LHCN-M2 (cell line): ENCODE data around the gene ULK4. TPM values are rescaled to one million over a fixed set of nuclear protein-coding genes. Genes with fewer than 3 reads are reported as not detected.

ENCODE experiments used
- DNase-seq: peaks from one replicate; pipeline ENCODE4 v3.0.0-alpha.2; 2012; ENCODE audit warnings: low read depth
- total RNA-seq: library from RNA; depleted of rRNA; stranded (reverse); fragments of >200 nt; gene quantifications from 2 replicates; pipeline ENCODE4 v1.2.3, GENCODE V29; 2014

Gene ULK4
- total RNA-seq, 1 experiment from 2014 or later, result 7.0 TPM

- no peak for DNase-seq
These were observed 597.2 kb downstream of the ULK4 start for GRCh38 chr3:41364736-41365135.

- DNase-seq, result no peak
These were observed 597.9 kb downstream of the ULK4 start for GRCh38 chr3:41363830-41364523.

- DNase-seq, result no peak
These were observed 599.0 kb downstream of the ULK4 start for GRCh38 chr3:41362638-41363559.

- no peak for DNase-seq
These were observed 604.6 kb downstream of the ULK4 start for GRCh38 chr3:41357271-41357670.

DNA sequence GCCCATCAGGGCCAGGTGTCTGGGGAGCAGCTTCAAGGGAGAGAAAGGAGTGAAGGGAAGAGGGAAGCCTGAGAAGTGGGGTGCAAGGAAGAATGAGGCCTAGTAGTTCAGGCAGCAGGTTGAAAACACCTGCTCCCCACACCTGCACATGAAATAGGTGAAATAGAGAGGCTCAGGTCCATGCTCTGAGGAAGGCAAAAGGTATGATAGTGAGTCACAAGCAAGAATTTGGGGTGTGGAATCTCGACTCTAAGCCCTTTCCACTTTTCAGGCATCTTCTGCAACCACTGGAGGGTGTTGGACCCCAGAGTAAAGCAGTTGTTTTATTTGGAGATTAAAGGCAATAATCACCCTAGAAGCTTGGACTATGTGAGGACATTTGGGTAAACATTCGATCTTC is 605.1 kb downstream of the ULK4 start:
- no peak for DNase-seq

- DNase-seq, result no peak
These were observed 609.4 kb downstream of the ULK4 start for GRCh38 chr3:41352510-41352909.

DNA sequence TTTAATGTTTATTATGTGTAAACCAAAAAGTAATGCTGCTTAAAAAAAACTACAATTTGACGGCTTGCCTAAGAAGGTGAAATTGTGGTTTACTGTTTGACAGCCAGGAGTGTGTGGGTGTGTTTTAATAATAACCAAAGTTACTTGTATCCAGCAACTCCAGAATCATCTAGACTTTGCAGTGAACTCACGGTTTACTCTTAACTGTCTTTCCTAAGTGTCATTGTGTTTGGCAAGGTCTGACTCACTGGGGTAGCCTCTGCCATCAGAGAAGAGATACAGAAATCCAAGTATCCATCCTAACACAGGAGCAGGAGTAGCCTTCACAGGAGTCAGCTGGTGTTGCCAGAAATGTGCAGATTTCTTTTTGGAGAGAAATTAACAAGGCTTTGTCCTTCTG is 611.5 kb downstream of the ULK4 start:
- DNase-seq, result peak; percentile 31

- DNase-seq, result no peak
These were observed 613.5 kb downstream of the ULK4 start for GRCh38 chr3:41348401-41348800.

GRCh38 chr3:41346698-41347270 is 615.1 kb downstream of the ULK4 start:
- no peak for DNase-seq

- no peak for DNase-seq
These were observed 616.1 kb downstream of the ULK4 start for GRCh38 chr3:41345788-41346187.

DNA sequence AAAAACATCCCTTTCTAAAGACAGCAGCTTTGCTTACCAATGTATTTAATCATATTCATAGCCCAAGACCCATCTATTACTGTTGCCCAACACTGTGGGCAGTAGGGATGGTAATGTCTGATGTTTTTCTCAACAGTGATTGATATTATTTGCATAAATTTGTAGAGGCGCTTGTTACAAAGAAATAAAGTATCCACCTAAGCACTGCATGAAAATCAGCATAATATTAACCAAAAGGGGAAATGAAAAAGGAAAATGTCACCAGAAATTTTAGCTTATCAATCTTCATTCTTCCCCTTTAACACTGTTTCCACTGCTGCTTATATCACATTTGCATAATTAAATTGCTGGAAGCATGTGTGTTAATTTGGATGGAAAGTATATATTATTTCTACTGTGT is 622.1 kb downstream of the ULK4 start:
- no peak for DNase-seq

- DNase-seq, result peak; percentile 45
These were observed 623.6 kb downstream of the ULK4 start for GRCh38 chr3:41338276-41338675.

DNA sequence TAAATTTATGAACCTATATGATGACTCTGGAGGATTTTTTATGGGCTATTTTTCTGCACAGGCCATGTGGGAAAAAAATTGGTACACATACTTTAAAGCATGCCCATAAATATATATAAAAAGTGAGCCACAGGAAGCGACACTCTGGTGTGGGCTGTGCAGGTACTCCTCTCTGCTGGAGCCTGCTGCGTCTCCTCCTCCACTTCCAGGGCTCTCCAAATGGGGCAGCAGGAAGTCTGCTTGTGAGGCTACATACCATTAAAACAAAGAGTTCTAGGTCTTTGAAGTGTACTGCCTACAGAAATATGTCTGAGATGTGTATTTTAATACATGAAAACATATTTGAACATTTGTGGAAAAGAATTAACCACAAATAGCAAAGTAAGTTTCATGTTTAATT is 627.5 kb downstream of the ULK4 start:
- DNase-seq, result no peak

DNA sequence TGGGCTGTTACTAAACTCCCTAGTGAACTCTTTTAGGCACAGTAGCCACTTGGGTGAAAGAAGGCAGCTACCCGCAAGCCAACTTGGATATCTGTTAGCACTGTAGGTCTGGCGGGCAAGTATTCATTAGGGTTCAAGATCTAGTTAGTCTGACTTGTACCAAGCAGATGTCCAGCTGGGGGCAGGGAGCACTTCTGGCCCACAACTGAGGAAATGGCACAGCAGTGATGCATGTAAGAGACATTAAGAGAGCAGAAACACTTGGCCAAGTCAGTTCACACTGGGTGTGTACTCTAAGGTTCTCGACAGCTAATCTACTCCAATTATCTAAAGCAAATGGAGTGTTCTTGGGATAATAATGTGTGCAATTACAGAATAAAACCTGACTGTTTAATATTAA is 630.9 kb downstream of the ULK4 start:
- no peak for DNase-seq

GRCh38 chr3:41330465-41330864 is 631.4 kb downstream of the ULK4 start:
- DNase-seq, result peak; percentile 76

GRCh38 chr3:41329881-41330280 is 632.0 kb downstream of the ULK4 start:
- no peak for DNase-seq

DNA sequence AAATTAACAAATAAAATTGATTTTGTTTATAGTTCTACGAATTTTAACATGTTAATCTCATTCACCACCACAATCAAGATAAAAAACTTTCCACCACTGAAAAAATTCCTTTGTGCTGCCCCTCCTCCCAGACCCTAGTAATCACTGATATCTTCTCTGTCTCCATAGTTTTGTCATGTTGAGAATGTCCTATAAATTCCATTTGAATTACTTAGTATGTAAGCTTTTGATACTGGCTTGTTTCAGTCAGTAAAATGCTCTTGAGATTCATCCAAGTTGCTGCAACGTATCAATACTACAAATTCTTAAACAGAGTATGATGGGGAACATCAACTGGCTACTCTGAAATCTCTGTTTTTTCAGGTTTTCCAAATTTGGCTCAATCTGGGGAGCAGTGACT is 633.0 kb downstream of the ULK4 start:
- DNase-seq, result no peak

DNA sequence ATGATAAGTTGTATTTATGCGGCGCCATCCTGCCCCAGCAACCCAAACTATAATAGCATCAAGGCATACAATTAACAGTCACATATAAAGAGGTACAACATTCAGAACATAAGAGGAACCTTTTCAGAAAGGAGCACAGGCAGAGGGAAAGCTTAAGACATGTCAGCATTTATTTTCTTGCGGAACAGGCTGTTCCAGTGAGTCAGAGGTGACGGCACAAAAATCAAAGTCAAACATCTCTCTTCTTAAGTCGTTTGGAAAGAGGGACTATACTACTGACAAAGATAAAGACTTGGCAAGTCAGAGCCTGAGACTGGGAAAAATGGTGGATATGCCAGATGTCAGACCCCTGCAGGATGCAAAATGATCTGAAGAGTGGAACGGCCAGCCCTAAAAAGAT is 634.2 kb downstream of the ULK4 start:
- peak; percentile 72 for DNase-seq

- no peak for DNase-seq
These were observed 637.8 kb downstream of the ULK4 start for GRCh38 chr3:41324156-41324475.

- DNase-seq, result no peak
These were observed 638.3 kb downstream of the ULK4 start for GRCh38 chr3:41323467-41324155.

- no peak for DNase-seq
These were observed 640.3 kb downstream of the ULK4 start for GRCh38 chr3:41321642-41321980.

DNA sequence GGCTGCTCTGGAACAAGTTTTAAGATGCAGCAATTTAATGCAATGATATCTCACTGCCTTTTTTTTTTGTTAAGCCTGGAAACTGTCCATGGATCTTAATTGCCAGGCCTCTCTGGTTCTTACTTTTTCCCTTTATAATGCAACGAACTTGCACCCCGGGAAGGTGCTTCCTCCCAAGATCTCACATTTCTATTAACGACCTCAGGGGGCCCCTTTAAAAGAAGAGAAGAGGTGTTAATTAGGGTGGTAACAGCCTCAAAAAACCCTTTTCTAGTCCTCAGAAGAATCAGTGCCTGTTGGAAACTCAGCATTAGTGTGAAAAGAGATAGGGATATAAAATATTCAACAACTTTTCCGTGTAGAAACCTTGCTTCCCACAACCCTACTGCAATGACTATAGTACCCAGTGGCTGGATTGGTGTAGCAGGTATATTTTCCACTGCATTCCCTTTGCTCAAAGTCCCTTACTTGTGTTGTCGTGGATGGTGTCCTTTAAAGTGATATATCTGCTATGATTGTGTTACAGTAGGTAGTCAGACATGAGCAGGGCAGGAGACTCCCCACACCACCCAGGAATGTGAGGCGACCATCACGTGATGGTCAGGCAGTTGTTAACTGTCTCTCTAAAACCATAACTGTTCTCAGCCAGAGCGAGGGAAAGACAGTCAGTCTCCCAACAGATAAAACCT is 640.8 kb downstream of the ULK4 start:
- no peak for DNase-seq
